IMR-90 (cell line): ENCODE measurements around the gene DEFB112. TPM values are rescaled to one million over a fixed set of nuclear protein-coding genes. Genes with fewer than 3 reads are reported as not detected.

Experiments
- ATAC-seq: fragments of 200-7000 bp; cut with Tn5 transposase; 2 replicates; pipeline ENCODE4 v1.9.1; 2020; ENCODE audit warnings: low read depth, mild to moderate bottlenecking, moderate library complexity
- BruUV-seq: library from RNA; stranded (reverse); fragments of 400-500 nt; replicated peaks from 2 replicates; lab custom pipeline; 2021; lab: Mats Ljungman, UMichigan
- CTCF ChIA-PET: fragments of 300-600 bp; formaldehyde crosslinking; extraction: SDS; loops from one replicate; lab custom pipeline; 2021; ENCODE audit warnings: antibody characterized with exemption; lab: Yijun Ruan, JAX
- POLR2A ChIA-PET: fragments of 300-600 bp; sonication (Branson Sonifier 250); formaldehyde crosslinking; loops from one replicate; lab custom pipeline; 2022; ENCODE audit warnings: antibody characterized with exemption; ENCODE audit not compliant: unreplicated experiment; lab: Charles Lee
- DNase-seq: peaks from one replicate; pipeline ENCODE4 v3.0.0; 2013
- H2AFZ ChIP-seq: replicated peaks from 2 replicates; pipeline ENCODE3; 2013; ENCODE audit warnings: low read length, mild to moderate bottlenecking; ENCODE audit not compliant: poor library complexity
- H2AK5ac ChIP-seq: 2 replicates; pipeline ENCODE4 v1.6.1; 2013; ENCODE audit warnings: low read depth, low read length, inconsistent platforms
- H2AK9ac ChIP-seq: replicated peaks from 2 replicates; pipeline ENCODE3; 2013; ENCODE audit warnings: mild to moderate bottlenecking, low read depth, low read length, moderate library complexity; ENCODE audit not compliant: poor library complexity
- H2BK120ac ChIP-seq: 2 replicates; pipeline ENCODE4 v1.6.1; 2013; ENCODE audit warnings: low read depth, low read length, inconsistent platforms
- H2BK15ac ChIP-seq: 3 replicates; pipeline ENCODE4 v1.6.1; 2013; ENCODE audit warnings: low read depth, low read length, inconsistent platforms
- H2BK20ac ChIP-seq: 2 replicates; pipeline ENCODE4 v1.6.1; 2013; ENCODE audit warnings: low read depth, mild to moderate bottlenecking, inconsistent platforms, low read length, moderate library complexity
- H2BK5ac ChIP-seq: 2 replicates; pipeline ENCODE4 v1.6.1; 2013; ENCODE audit warnings: mild to moderate bottlenecking, low read depth, low read length, inconsistent platforms; ENCODE audit not compliant: poor library complexity, severe bottlenecking
- H3K14ac ChIP-seq: replicated peaks from 2 replicates; pipeline ENCODE4 v1.6.1; 2013; ENCODE audit warnings: low read depth, low read length, inconsistent platforms
- H3K18ac ChIP-seq: 2 replicates; pipeline ENCODE4 v1.6.1; 2013; ENCODE audit warnings: low read depth, low read length, control low read depth
- H3K23ac ChIP-seq: 2 replicates; pipeline ENCODE4 v1.6.1; 2013; ENCODE audit warnings: low read depth, low read length, inconsistent platforms
- H3K27ac ChIP-seq: 2 replicates; pipeline ENCODE4 v1.5.1; 2013; ENCODE audit warnings: mild to moderate bottlenecking, control low read depth, low read length; ENCODE audit not compliant: insufficient read depth
- H3K27me3 ChIP-seq: 2 replicates; pipeline ENCODE4 v1.6.1; 2013; ENCODE audit warnings: low read length; ENCODE audit not compliant: control insufficient read depth, insufficient read depth
- H3K36me3 ChIP-seq: 2 replicates; pipeline ENCODE4 v1.6.1; 2013; ENCODE audit warnings: low read length, mixed read lengths; ENCODE audit not compliant: control insufficient read depth, insufficient read depth
- H3K4ac ChIP-seq: 2 replicates; pipeline ENCODE4 v1.6.1; 2013; ENCODE audit warnings: low read depth, low read length, inconsistent platforms
- H3K4me1 ChIP-seq: 2 replicates; pipeline ENCODE4 v1.6.1; 2013; ENCODE audit warnings: low read length, mixed read lengths; ENCODE audit not compliant: control insufficient read depth, insufficient read depth
- H3K4me2 ChIP-seq: 2 replicates; pipeline ENCODE4 v1.6.1; 2013; ENCODE audit warnings: low read depth, mild to moderate bottlenecking, control low read depth, low read length, moderate library complexity
- H3K4me3 ChIP-seq: 2 replicates; pipeline ENCODE4 v1.5.1; 2013; ENCODE audit warnings: low read depth, mild to moderate bottlenecking, control low read depth, low read length, moderate library complexity; ENCODE audit not compliant: insufficient read depth
- H3K56ac ChIP-seq: 2 replicates; pipeline ENCODE4 v1.6.1; 2013; ENCODE audit warnings: low read length, inconsistent platforms; ENCODE audit not compliant: insufficient read depth; ENCODE audit errors: extremely low read depth
- H3K79me1 ChIP-seq, 2 experiments: 2 replicates each; pipeline ENCODE4 v1.6.1; 2013; ENCODE audit warnings: low read length in 2 of 2, inconsistent platforms in 1 of 2, low read depth in 1 of 2
- H3K9ac ChIP-seq: 2 replicates; pipeline ENCODE4 v1.6.1; 2013; ENCODE audit warnings: low read depth, low read length, control low read depth
- H3K9me1 ChIP-seq: 2 replicates; pipeline ENCODE4 v1.6.1; 2013; ENCODE audit warnings: low read length, inconsistent platforms; ENCODE audit not compliant: insufficient read depth
- H3K9me3 ChIP-seq: 2 replicates; pipeline ENCODE4 v1.6.1; 2013; ENCODE audit warnings: low read length; ENCODE audit not compliant: control insufficient read depth, insufficient read depth
- H4K20me1 ChIP-seq: 2 replicates; pipeline ENCODE4 v1.6.1; 2013; ENCODE audit warnings: low read length, inconsistent platforms; ENCODE audit not compliant: insufficient read depth
- H4K5ac ChIP-seq: 2 replicates; pipeline ENCODE4 v1.6.1; 2013; ENCODE audit warnings: mild to moderate bottlenecking, low read depth, low read length, control low read depth
- H4K8ac ChIP-seq, 2 experiments: 2 replicates each; pipeline ENCODE4 v1.6.1; 2013; ENCODE audit warnings: low read depth in 2 of 2, low read length in 2 of 2, control low read depth in 1 of 2, inconsistent platforms in 1 of 2
- H4K91ac ChIP-seq: 2 replicates; pipeline ENCODE4 v1.6.1; 2013; ENCODE audit warnings: low read depth, low read length, inconsistent platforms; ENCODE audit not compliant: insufficient read depth
- BHLHE40 ChIP-seq: fragments of 150-350 bp; IDR thresholded peaks from 2 replicates; pipeline ENCODE4 v1.6.1; 2016; ENCODE audit warnings: mild to moderate bottlenecking, low read depth, low read length
- CHD1 ChIP-seq: IDR thresholded peaks from 2 replicates; pipeline ENCODE4 v1.6.1; 2012; ENCODE audit warnings: low read depth, low read length, improper control_type of control experiment
- ELK1 ChIP-seq: fragments of 150-350 bp; IDR thresholded peaks from 2 replicates; pipeline ENCODE4 v1.6.1; 2016; ENCODE audit warnings: low read depth, mild to moderate bottlenecking, low read length, moderate library complexity, borderline replicate concordance
- FOS ChIP-seq: fragments of 150-350 bp; IDR thresholded peaks from 2 replicates; pipeline ENCODE4 v1.6.1; 2016; ENCODE audit warnings: low read depth, low read length
- MAFK ChIP-seq: IDR thresholded peaks from 2 replicates; pipeline ENCODE4 v1.6.1; 2012; ENCODE audit warnings: low read depth, low read length, improper control_type of control experiment
- MAZ ChIP-seq: IDR thresholded peaks from 2 replicates; pipeline ENCODE4 v1.6.1; 2012; ENCODE audit warnings: low read depth, mild to moderate bottlenecking, low read length, improper control_type of control experiment, moderate library complexity, borderline replicate concordance
- MXI1 ChIP-seq: IDR thresholded peaks from 2 replicates; pipeline ENCODE4 v1.6.1; 2012; ENCODE audit warnings: low read depth, mild to moderate bottlenecking, low read length, moderate library complexity, borderline replicate concordance
- POLR2A ChIP-seq: IDR thresholded peaks from 2 replicates; pipeline ENCODE4 v1.6.1; 2012; ENCODE audit warnings: mild to moderate bottlenecking, low read depth, low read length
- RAD21 ChIP-seq: IDR thresholded peaks from 2 replicates; pipeline ENCODE4 v1.6.1; 2012; ENCODE audit warnings: low read length, improper control_type of control experiment
- RCOR1 ChIP-seq: IDR thresholded peaks from 2 replicates; pipeline ENCODE4 v1.6.1; 2012; ENCODE audit warnings: mild to moderate bottlenecking, low read length, improper control_type of control experiment; ENCODE audit not compliant: insufficient replicate concordance
- SMC3 ChIP-seq: fragments of 150-350 bp; IDR thresholded peaks from 2 replicates; pipeline ENCODE4 v1.6.1; 2016; ENCODE audit warnings: low read depth, mild to moderate bottlenecking, antibody characterized with exemption, low read length, moderate library complexity
- USF2 ChIP-seq: fragments of 150-350 bp; IDR thresholded peaks from 2 replicates; pipeline ENCODE4 v1.6.1; 2017; ENCODE audit warnings: mild to moderate bottlenecking, antibody characterized with exemption, low read length, low read depth
- WGBS, 2 experiments: methylation state at CpG; one replicate each; pipeline versions ENCODE4 v1.1.5 to v1.1.7; 2013; ENCODE audit warnings: missing lambda C conversion rate in 2 of 2; ENCODE audit not compliant: insufficient read length in 1 of 2; ENCODE audit errors: extremely low coverage in 2 of 2; 5-methylcytosine and 5-hydroxymethylcytosine counted together
- dilution Hi-C: fragments of 300-500 bp; cut with HindIII; formaldehyde crosslinking; loops from one replicate; pipeline ENCODE4 v1.14.3; 2018; ENCODE audit warnings: low sequenced_read_pairs; ENCODE audit not compliant: unreplicated experiment
- in situ Hi-C: fragments of 300-500 bp; cut with MboI; formaldehyde crosslinking; loops from 3 replicates; pipeline ENCODE4 v1.14.3; 2019; ENCODE audit warnings: low sequenced_read_pairs, inconsistent platforms, mixed read lengths
- intact Hi-C: fragments of 100-400 bp; cut with micrococcal nuclease; formaldehyde crosslinking; loops from 2 replicates; pipeline ENCODE4 v1.10.0; 2022
- polyA plus RNA-seq, 3 experiments: library from polyadenylated mRNA; depleted of rRNA; stranded (reverse); fragments of >200 nt; gene quantifications; 2 replicates each; pipeline ENCODE4 v1.2.3, GENCODE V29; 2012; ENCODE audit warnings: low replicate concordance in 1 of 3
- total RNA-seq: library from RNA; depleted of rRNA; stranded (reverse); fragments of >200 nt; gene quantifications from 2 replicates; pipeline ENCODE4 v1.2.3, GENCODE V29; 2012

Gene DEFB112
- total and polyA plus RNA-seq, 2 of the 4 experiments (the other 2 are of a cell fraction) = not detected

- Histone ChIP-seq H2BK120ac (no peak overlapping the region), H3K18ac (no peak overlapping the region), H2BK5ac (no peak overlapping the region), H3K9me3 (no peaks in the 10 kb centered on the region), H3K4ac (no peak overlapping the region), H3K9ac (no peak overlapping the region), H4K20me1 (no peaks in the 10 kb centered on the region), H3K56ac (no peak overlapping the region), H3K14ac (no peak overlapping the region), H3K79me1 (no peaks in the 10 kb centered on the region), H3K36me3 (no peaks in the 10 kb centered on the region), H4K5ac (no peak overlapping the region), H3K27ac (no peak overlapping the region), H4K8ac (no peak overlapping the region), H2BK15ac (no peak overlapping the region), H3K4me1 (no peaks in the 10 kb centered on the region), H3K27me3 (no peaks in the 10 kb centered on the region), H2AFZ (no peak overlapping the region), H3K4me3 (no peak overlapping the region), H2AK9ac (no peak overlapping the region), H3K4me2 (no peak overlapping the region), H4K91ac (no peak overlapping the region), H3K9me1 (no peaks in the 10 kb centered on the region), H2AK5ac (no peak overlapping the region), H3K23ac (no peak overlapping the region), H2BK20ac (no peak overlapping the region)
- DNase-seq (no peak), ATAC-seq (no peak)
- WGBS, 2 experiments = 80% methylated on average over 1 of the region's 7 CpGs; no CpG with 5 or more reads in 1 of the 2 experiments
- dilution Hi-C loops (no loop called here), in situ Hi-C loops (no loop called here), intact Hi-C loops (no loop called here)
- TF ChIP-seq CHD1 (no peak), RAD21 (no peak), RCOR1 (no peak), MAFK (no peak), SMC3 (no peak), POLR2A (no peak), FOS (no peak), USF2 (no peak), BHLHE40 (no peak), ELK1 (no peak), MXI1 (no peak), MAZ (no peak)
- CTCF ChIA-PET = interaction anchor here (1.4 to 1.6 kb wide), 2 partner anchors 35 to 50 kb away, joined by 3 to 4 read pairs; no protein-coding TSS in a partner anchor
- BruUV-seq = no TSS peak
- POLR2A ChIA-PET = no interaction called here
Observed at GRCh38 chr6:50093116-50093937, 43.6 kb upstream of the DEFB112 start.
